ENCODE measurements around the gene TRPM5. TPM values are rescaled to one million over a fixed set of nuclear protein-coding genes. Genes with fewer than 3 reads are reported as not detected.

The TRPM5 gene
- total and polyA plus RNA-seq, 2 experiments from 2014 or later = not detected

GRCh38 chr11:2433106-2433925 lies 11.0 kb downstream of the TRPM5 start:
- Histone ChIP-seq H3K36me3 (ENCODE audit: insufficient read depth) (no peaks in the 10 kb centered on the region), H3K4me2 (no peak overlapping the region), H3K27ac (ENCODE audit: low read depth) (no peak overlapping the region), H3K4me3 (no peak overlapping the region), H3K27me3 (ENCODE audit: insufficient read depth) (no peaks in the 10 kb centered on the region; the same call in 1 of the 2 replicates), H3K79me2 (replicated peaks; ENCODE audit: insufficient read depth) (no peaks in the 10 kb centered on the region), H2AFZ (no peak overlapping the region), H3K4me1 (ENCODE audit: insufficient read depth) (no peaks in the 10 kb centered on the region), H4K20me1 (replicated peaks; ENCODE audit: insufficient read depth) (no peaks in the 10 kb centered on the region), H3F3A (replicated peaks; ENCODE audit: low read depth) (no peaks in the 10 kb centered on the region), H3K9me2 (ENCODE audit: insufficient read depth) (0 out of 2 replicates have a peak, but pooled peaks cover 4% of the 10 kb centered on the region)
- H3K4me1 Mint-ChIP-seq = no peaks in the 10 kb centered on the region
- DNase-seq (ENCODE audit: low spot score) (no peak), ATAC-seq (no peak)
- no peak overlapping the region for H3K4me3 Mint-ChIP-seq
- H3K27ac Mint-ChIP-seq = no peak overlapping the region
- H3K36me3 Mint-ChIP-seq (ENCODE audit: low read depth) = no peaks in the 10 kb centered on the region
- TF ChIP-seq ZNF114 (CRISPR knock-in tag; IDR thresholded peaks at IDR 0.05) (no peak), EZH2 (IDR thresholded peaks at IDR 0.05; ENCODE audit: low read depth, unreplicated experiment) (no peak), CREB1 (CRISPR knock-in tag; IDR thresholded peaks at IDR 0.05; ENCODE audit: low read depth) (no peak), STAT1 (IDR thresholded peaks at IDR 0.05; ENCODE audit: unreplicated experiment) (no peak), CTCF (conservative IDR thresholded peaks at IDR 0.05; ENCODE audit: low read depth in 2 of 2) (no peak), JUNB (IDR thresholded peaks at IDR 0.05; ENCODE audit: unreplicated experiment) (no peak), ZNF462 (CRISPR knock-in tag; IDR thresholded peaks at IDR 0.05) (no peak), ETS1 (IDR thresholded peaks at IDR 0.05) (no peak), EZH2phosphoT487 (IDR thresholded peaks at IDR 0.05; ENCODE audit: unreplicated experiment) (no peak), REST (IDR thresholded peaks at IDR 0.05; ENCODE audit: unreplicated experiment) (no peak), ZNF331 (CRISPR knock-in tag; IDR thresholded peaks at IDR 0.05; ENCODE audit: low read depth) (no peak), NANOG (IDR thresholded peaks at IDR 0.05; ENCODE audit: borderline replicate concordance) (no peak), POLR2AphosphoS5 (IDR thresholded peaks at IDR 0.05; ENCODE audit: low read depth) (no peak)
- peaks cover 9% of the 10 kb centered on the region for H3K27me3 Mint-ChIP-seq (ENCODE audit: insufficient read depth, low read depth, poor library complexity)
- H3K9me3 Mint-ChIP-seq = no peaks in the 10 kb centered on the region

All from GM23338 (cell line).